HEK293 (cell line): ENCODE results near the gene CAPNS1.

Experiments
- BCL11A ChIP-seq: fragments of 450-650 bp; formaldehyde crosslinking; IDR thresholded peaks from 2 replicates; pipeline ENCODE4 v1.5.1; 2016; ENCODE audit warnings: low read depth, missing biosample characterization, missing genetic modification characterization
- KLF9 ChIP-seq: fragments of 450-650 bp; formaldehyde crosslinking; IDR thresholded peaks from 2 replicates; pipeline ENCODE4 v1.5.1; 2016; ENCODE audit warnings: missing biosample characterization, missing genetic modification characterization, low read depth
- PBX3 ChIP-seq: sonication (generic); formaldehyde crosslinking; IDR thresholded peaks from 2 replicates; pipeline ENCODE4 v1.8.1; 2022; ENCODE audit warnings: mild to moderate bottlenecking, moderate library complexity, missing genetic modification reagents
- ZNF10 ChIP-seq: fragments of 450-650 bp; formaldehyde crosslinking; IDR thresholded peaks from 2 replicates; pipeline ENCODE4 v1.5.1; 2017; ENCODE audit warnings: missing biosample characterization, missing genetic modification characterization
- ZNF600 ChIP-seq: fragments of 450-650 bp; formaldehyde crosslinking; IDR thresholded peaks from 2 replicates; pipeline ENCODE4 v1.5.1; 2016; ENCODE audit warnings: missing biosample characterization, missing genetic modification characterization
- ZNF701 ChIP-seq: fragments of 450-650 bp; formaldehyde crosslinking; IDR thresholded peaks from 2 replicates; pipeline ENCODE4 v1.5.1; 2016; ENCODE audit warnings: missing biosample characterization, missing genetic modification characterization
- TF ChIP-seq, protein P1 (sequence below): fragments of 450-650 bp; formaldehyde crosslinking; IDR thresholded peaks from 2 replicates; pipeline ENCODE4 v1.5.1; 2016; ENCODE audit warnings: missing biosample characterization, missing genetic modification characterization
- TF ChIP-seq, protein P2 (sequence below): fragments of 450-650 bp; formaldehyde crosslinking; IDR thresholded peaks from 2 replicates; pipeline ENCODE4 v1.5.1; 2016; ENCODE audit warnings: missing biosample characterization, missing genetic modification characterization
- TF ChIP-seq, protein P3 (sequence below): fragments of 450-650 bp; formaldehyde crosslinking; IDR thresholded peaks from 2 replicates; pipeline ENCODE4 v1.5.1; 2016; ENCODE audit warnings: missing biosample characterization, missing genetic modification characterization
- TF ChIP-seq, protein P4 (sequence below): fragments of 450-650 bp; formaldehyde crosslinking; IDR thresholded peaks from 2 replicates; pipeline ENCODE4 v1.5.1; 2016; ENCODE audit warnings: missing biosample characterization, missing genetic modification characterization

DNA sequence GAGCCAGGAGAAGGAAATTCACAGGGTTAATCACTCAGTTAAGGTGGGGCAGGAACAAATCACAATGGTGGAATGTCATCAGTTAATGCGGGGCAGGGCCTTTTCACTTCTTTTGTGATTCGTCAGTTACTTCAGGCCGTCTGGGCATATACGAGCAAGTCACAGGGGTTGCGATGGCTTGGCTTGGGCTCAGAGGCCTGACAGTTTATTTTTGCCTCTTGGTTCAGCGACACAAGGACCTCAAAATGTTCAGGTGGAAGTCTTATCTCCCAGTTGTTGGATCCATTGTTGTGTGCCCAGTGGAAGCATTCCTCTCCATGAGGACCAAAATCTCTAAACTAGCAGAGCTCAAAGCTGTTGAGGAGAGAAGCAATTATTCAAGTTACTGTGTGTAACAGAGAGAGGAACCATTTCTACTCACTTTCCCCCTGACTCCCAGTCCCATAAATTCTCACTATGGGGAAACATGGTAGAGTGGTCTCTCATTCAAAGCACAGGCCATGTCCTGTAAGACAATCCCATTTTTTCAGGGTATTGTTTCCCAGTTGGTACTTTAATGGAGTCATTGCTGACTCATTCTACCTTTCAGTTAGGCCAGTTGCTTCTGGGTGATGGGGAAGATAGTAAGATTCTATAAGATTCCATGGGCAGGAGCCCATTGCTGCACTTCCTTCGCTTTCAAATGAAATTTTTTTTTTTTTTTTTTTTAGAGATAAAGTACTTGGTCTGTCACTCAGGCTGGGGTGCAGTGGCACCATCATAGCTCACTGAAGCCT is 21.1 kb downstream of the CAPNS1 start:
- TF ChIP-seq PBX3 (CRISPR knock-in tag), result no peak
- no peak for TF ChIP-seq KLF9 (tag by site-specific recombination)
- no peak for TF ChIP-seq ZNF600 (tag by site-specific recombination)
- no peak for TF ChIP-seq ZNF10 (tag by site-specific recombination)
- TF ChIP-seq, protein P1, sequence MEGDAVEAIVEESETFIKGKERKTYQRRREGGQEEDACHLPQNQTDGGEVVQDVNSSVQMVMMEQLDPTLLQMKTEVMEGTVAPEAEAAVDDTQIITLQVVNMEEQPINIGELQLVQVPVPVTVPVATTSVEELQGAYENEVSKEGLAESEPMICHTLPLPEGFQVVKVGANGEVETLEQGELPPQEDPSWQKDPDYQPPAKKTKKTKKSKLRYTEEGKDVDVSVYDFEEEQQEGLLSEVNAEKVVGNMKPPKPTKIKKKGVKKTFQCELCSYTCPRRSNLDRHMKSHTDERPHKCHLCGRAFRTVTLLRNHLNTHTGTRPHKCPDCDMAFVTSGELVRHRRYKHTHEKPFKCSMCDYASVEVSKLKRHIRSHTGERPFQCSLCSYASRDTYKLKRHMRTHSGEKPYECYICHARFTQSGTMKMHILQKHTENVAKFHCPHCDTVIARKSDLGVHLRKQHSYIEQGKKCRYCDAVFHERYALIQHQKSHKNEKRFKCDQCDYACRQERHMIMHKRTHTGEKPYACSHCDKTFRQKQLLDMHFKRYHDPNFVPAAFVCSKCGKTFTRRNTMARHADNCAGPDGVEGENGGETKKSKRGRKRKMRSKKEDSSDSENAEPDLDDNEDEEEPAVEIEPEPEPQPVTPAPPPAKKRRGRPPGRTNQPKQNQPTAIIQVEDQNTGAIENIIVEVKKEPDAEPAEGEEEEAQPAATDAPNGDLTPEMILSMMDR, result no peak
- TF ChIP-seq ZNF701 (tag by site-specific recombination), result no peak
- TF ChIP-seq, protein P2, sequence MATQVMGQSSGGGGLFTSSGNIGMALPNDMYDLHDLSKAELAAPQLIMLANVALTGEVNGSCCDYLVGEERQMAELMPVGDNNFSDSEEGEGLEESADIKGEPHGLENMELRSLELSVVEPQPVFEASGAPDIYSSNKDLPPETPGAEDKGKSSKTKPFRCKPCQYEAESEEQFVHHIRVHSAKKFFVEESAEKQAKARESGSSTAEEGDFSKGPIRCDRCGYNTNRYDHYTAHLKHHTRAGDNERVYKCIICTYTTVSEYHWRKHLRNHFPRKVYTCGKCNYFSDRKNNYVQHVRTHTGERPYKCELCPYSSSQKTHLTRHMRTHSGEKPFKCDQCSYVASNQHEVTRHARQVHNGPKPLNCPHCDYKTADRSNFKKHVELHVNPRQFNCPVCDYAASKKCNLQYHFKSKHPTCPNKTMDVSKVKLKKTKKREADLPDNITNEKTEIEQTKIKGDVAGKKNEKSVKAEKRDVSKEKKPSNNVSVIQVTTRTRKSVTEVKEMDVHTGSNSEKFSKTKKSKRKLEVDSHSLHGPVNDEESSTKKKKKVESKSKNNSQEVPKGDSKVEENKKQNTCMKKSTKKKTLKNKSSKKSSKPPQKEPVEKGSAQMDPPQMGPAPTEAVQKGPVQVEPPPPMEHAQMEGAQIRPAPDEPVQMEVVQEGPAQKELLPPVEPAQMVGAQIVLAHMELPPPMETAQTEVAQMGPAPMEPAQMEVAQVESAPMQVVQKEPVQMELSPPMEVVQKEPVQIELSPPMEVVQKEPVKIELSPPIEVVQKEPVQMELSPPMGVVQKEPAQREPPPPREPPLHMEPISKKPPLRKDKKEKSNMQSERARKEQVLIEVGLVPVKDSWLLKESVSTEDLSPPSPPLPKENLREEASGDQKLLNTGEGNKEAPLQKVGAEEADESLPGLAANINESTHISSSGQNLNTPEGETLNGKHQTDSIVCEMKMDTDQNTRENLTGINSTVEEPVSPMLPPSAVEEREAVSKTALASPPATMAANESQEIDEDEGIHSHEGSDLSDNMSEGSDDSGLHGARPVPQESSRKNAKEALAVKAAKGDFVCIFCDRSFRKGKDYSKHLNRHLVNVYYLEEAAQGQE (tag by site-specific recombination), result no peak
- no peak for TF ChIP-seq BCL11A (tag by site-specific recombination)
- TF ChIP-seq, protein P3, sequence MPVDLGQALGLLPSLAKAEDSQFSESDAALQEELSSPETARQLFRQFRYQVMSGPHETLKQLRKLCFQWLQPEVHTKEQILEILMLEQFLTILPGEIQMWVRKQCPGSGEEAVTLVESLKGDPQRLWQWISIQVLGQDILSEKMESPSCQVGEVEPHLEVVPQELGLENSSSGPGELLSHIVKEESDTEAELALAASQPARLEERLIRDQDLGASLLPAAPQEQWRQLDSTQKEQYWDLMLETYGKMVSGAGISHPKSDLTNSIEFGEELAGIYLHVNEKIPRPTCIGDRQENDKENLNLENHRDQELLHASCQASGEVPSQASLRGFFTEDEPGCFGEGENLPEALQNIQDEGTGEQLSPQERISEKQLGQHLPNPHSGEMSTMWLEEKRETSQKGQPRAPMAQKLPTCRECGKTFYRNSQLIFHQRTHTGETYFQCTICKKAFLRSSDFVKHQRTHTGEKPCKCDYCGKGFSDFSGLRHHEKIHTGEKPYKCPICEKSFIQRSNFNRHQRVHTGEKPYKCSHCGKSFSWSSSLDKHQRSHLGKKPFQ (tag by site-specific recombination), result no peak
- TF ChIP-seq, protein P4, sequence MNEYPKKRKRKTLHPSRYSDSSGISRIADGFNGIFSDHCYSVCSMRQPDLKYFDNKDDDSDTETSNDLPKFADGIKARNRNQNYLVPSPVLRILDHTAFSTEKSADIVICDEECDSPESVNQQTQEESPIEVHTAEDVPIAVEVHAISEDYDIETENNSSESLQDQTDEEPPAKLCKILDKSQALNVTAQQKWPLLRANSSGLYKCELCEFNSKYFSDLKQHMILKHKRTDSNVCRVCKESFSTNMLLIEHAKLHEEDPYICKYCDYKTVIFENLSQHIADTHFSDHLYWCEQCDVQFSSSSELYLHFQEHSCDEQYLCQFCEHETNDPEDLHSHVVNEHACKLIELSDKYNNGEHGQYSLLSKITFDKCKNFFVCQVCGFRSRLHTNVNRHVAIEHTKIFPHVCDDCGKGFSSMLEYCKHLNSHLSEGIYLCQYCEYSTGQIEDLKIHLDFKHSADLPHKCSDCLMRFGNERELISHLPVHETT (tag by site-specific recombination), result no peak
